Adipocyte (in vitro differentiated cells): ENCODE data around the gene BTRC.

Experiments
- DNase-seq: peaks from one replicate; pipeline ENCODE4 v3.0.0-alpha.2; 2015; ENCODE audit warnings: low read depth
- H3K27me3 ChIP-seq: replicated peaks from 2 replicates; pipeline ENCODE4 v1.7.0; 2013; ENCODE audit warnings: mild to moderate bottlenecking, low read length, moderate library complexity; ENCODE audit not compliant: control insufficient read depth, insufficient read depth
- H3K36me3 ChIP-seq: 2 replicates; pipeline ENCODE4 v1.7.0; 2013; ENCODE audit warnings: low read length, mild to moderate bottlenecking, moderate library complexity; ENCODE audit not compliant: control insufficient read depth, insufficient read depth, severe bottlenecking
- H3K4me1 ChIP-seq: 2 replicates; pipeline ENCODE4 v1.7.0; 2013; ENCODE audit warnings: mild to moderate bottlenecking, low read length, moderate library complexity; ENCODE audit not compliant: control insufficient read depth, insufficient read depth
- H3K4me3 ChIP-seq: 2 replicates; pipeline ENCODE4 v1.7.0; 2013; ENCODE audit warnings: mild to moderate bottlenecking, low read length, moderate library complexity
- H3K9ac ChIP-seq: 2 replicates; pipeline ENCODE4 v1.7.0; 2013; ENCODE audit warnings: mild to moderate bottlenecking, low read length, moderate library complexity
- H3K9me3 ChIP-seq: 2 replicates; pipeline ENCODE4 v1.7.0; 2013; ENCODE audit warnings: mild to moderate bottlenecking, low read length, moderate library complexity; ENCODE audit not compliant: control insufficient read depth

The BTRC gene

DNA sequence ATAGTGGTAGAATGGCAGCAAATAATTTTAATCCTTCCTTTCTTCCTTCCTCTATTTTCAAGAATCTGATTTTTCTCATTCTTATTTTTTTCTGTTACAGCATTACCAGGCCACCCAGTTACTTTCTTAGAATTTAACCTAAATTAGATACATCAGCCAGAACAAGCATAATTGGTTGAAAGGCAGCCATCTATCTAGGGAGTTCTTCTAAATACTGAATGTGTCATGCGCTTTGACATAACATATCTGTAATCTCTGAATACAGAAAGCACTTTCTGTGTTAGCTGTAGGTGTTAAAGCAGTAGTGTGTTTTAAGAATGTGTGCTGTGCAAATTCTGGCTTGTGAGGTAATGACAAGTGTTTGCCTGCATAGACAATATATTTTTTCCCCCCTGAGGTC, 97.3 kb downstream of the BTRC start:
- peaks cover 4% of the 10 kb centered on the region for H3K4me1 ChIP-seq
- no peaks in the 10 kb centered on the region for H3K27me3 ChIP-seq
- H3K9me3 ChIP-seq: no peaks in the 10 kb centered on the region
- H3K9ac ChIP-seq: no peak overlapping the region
- no peak for DNase-seq
- H3K4me3 ChIP-seq: no peak overlapping the region
- no peaks in the 10 kb centered on the region for H3K36me3 ChIP-seq

DNA sequence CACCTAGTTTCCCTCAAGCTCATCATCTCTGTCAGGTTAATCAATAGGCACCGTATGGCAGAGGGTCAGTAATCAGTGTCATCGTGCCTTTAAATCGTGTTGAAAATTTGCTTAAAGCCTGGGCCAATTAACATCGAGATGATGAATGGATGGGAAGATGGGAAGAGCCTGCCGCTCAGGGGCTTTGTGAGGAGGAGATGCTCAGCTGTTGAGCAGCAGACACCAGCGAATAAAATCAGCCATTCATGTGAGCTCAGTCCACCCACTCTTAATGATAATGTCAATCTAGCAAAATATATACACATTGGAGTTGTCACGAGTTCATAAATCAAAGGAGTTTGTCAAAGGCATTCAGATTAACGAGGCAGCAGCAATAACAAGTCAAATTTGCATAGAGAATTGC, 97.7 kb downstream of the BTRC start:
- Histone ChIP-seq H3K9me3 (no peaks in the 10 kb centered on the region), H3K9ac (no peak overlapping the region), H3K27me3 (no peaks in the 10 kb centered on the region), H3K4me1 (peaks cover 4% of the 10 kb centered on the region), H3K36me3 (no peaks in the 10 kb centered on the region), H3K4me3 (no peak overlapping the region)
- DNase-seq: no peak

GRCh38 chr10:101452176-101452575, 98.2 kb downstream of the BTRC start:
- H3K4me3 ChIP-seq: no peak overlapping the region

GRCh38 chr10:101452593-101452992, 98.6 kb downstream of the BTRC start:
- H3K4me1 ChIP-seq: peaks cover 4% of the 10 kb centered on the region
- DNase-seq: no peak
- no peaks in the 10 kb centered on the region for H3K36me3 ChIP-seq
- H3K4me3 ChIP-seq: no peak overlapping the region
- no peaks in the 10 kb centered on the region for H3K9me3 ChIP-seq
- H3K9ac ChIP-seq: no peak overlapping the region
- H3K27me3 ChIP-seq: no peaks in the 10 kb centered on the region

More at GRCh38 chr10:101452176-101452575, 98.2 kb downstream of the BTRC start:
- no peaks in the 10 kb centered on the region for H3K27me3 ChIP-seq
- no peaks in the 10 kb centered on the region for H3K9me3 ChIP-seq
- H3K36me3 ChIP-seq: no peaks in the 10 kb centered on the region
- H3K4me1 ChIP-seq: peaks cover 4% of the 10 kb centered on the region
- no peak overlapping the region for H3K9ac ChIP-seq
- DNase-seq: no peak

DNA sequence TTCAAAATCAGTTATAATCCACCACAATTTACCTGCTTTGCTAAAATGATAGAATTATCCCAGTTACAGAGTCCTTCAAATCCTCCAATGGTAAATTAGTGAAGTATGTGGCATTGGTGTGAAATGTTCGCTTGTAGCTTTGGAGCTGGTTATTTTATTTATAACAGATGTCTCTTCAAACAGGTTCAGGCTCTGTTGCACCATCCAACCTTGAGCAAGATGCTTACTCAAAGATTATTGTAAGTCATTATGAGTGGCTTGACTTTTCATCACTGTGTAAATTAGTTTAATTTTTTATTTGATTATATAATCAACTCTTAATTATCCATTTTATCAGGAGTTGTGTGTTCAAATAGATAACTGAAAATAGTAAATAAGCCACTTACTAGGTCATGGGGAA, 99.4 kb downstream of the BTRC start:
- Histone ChIP-seq H3K4me3 (no peak overlapping the region), H3K9ac (no peak overlapping the region), H3K36me3 (no peaks in the 10 kb centered on the region), H3K27me3 (no peaks in the 10 kb centered on the region), H3K4me1 (peaks cover 4% of the 10 kb centered on the region), H3K9me3 (no peaks in the 10 kb centered on the region)
- peak; percentile 20 for DNase-seq

- Histone ChIP-seq H3K4me3 (no peak overlapping the region), H3K36me3 (no peaks in the 10 kb centered on the region), H3K4me1 (peaks cover 4% of the 10 kb centered on the region), H3K27me3 (no peaks in the 10 kb centered on the region), H3K9me3 (no peaks in the 10 kb centered on the region), H3K9ac (no peak overlapping the region)
- DNase-seq: peak; percentile 6
Measured at GRCh38 chr10:101453791-101454718, 100.1 kb downstream of the BTRC start.

- H3K9ac ChIP-seq: no peak overlapping the region
- H3K36me3 ChIP-seq: no peaks in the 10 kb centered on the region
- H3K27me3 ChIP-seq: no peaks in the 10 kb centered on the region
- H3K4me1 ChIP-seq: peaks cover under 1% of the 10 kb centered on the region
- no peak overlapping the region for H3K4me3 ChIP-seq
- no peak for DNase-seq
- H3K9me3 ChIP-seq: no peaks in the 10 kb centered on the region
Measured at GRCh38 chr10:101458869-101459268, 104.9 kb downstream of the BTRC start.

- no peaks in the 10 kb centered on the region for H3K36me3 ChIP-seq
- no peaks in the 10 kb centered on the region for H3K9me3 ChIP-seq
- peaks cover 9% of the 10 kb centered on the region for H3K4me1 ChIP-seq
- no peaks in the 10 kb centered on the region for H3K27me3 ChIP-seq
- no peak for DNase-seq
- H3K9ac ChIP-seq: no peak overlapping the region
- H3K4me3 ChIP-seq: no peak overlapping the region
Measured at GRCh38 chr10:101464082-101464481, 110.1 kb downstream of the BTRC start.

DNA sequence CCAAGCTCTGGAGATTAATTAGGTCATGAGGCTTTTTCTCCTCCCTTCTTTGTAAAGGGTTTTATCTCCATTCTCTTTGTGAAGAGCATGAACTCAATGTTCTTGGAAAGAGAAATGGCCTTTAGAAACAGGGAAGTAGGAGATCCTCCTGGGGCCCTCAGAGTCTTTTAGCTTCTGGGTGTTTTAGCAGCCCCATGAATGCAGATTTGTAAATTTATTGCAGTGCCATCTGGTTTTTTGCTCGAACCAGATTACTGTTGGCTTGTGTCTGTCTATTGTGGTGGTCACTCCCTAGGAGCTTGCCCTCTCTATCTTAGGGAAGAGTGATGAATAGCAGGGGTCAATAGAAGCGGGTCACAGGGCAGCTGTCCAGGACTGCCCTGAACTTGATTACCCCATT, 110.6 kb downstream of the BTRC start:
- Histone ChIP-seq H3K4me1 (peaks cover 9% of the 10 kb centered on the region), H3K27me3 (no peaks in the 10 kb centered on the region)
- no peak for DNase-seq

DNA sequence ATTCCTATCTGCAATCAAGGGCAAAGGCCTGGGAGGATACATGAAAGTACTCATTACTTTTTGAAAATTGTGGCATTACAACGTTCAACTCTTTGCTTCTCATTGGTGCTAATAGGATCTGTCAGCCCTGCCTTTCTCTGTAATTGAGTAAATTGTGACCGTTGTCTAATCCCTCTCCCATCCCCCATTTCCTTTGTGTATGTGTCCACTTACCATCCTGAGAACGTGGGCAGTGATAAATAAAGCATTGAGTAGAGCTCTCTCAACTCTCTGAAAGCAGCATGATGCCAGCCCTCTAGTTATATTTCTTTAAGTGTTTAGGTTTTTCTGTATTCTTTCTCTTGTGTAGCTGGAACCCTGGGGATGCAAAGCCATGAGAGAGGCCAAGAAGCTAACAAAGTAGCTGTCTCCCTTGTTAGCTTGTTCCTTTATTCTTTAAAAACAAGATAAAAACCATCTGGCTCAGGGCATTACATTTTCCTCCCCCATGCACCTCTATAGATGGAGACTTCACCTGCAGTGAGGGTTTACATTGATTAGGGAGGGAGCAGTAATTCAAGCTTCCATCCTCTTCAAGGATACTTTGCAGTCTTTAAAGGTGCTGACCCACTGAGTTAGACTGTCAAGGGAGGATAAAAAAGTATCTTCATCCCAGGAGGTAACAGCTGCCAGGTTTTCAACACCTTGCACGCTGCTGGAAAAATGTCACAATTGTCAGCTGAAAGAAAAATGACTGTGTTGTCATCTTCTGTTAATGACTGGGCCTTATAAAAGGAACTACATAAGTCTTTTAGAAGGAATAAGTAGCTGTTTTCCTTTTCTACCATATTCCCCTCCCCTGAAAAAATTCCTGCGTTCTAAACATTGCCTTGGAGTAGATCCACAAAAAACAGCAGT, 112.3 kb downstream of the BTRC start:
- DNase-seq: no peak

More for the DNA sequence above, 110.6 kb downstream of the BTRC start:
- Histone ChIP-seq H3K9me3 (no peaks in the 10 kb centered on the region), H3K9ac (no peak overlapping the region), H3K36me3 (no peaks in the 10 kb centered on the region), H3K4me3 (no peak overlapping the region)

DNA sequence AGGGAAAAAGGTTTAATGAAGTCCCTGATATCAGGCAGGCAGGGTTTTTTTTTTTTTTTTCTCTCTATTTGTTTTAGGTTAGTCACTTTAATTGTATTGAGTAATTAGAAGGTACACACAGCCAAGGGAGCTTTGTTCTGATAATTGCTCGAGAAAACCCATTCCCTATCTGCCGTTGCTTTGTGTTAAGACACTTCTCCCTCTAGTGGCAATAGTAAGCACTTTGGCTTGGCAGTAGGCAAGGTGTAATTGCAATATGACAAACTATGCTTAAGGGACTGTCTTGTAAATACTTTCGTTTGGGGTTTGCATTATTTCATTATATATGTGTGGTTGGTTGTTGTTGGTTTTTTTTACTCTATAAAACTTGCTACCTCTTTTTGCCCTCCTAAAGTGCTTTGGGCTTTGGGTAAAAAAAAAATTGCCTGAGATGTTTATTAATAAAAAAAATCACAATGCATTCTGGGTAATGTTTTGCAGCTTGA, 113.4 kb downstream of the BTRC start:
- no peaks in the 10 kb centered on the region for H3K9me3 ChIP-seq
- no peaks in the 10 kb centered on the region for H3K36me3 ChIP-seq
- no peaks in the 10 kb centered on the region for H3K27me3 ChIP-seq
- DNase-seq: peak; percentile 90
- H3K4me3 ChIP-seq: no peak overlapping the region
- peaks cover 9% of the 10 kb centered on the region for H3K4me1 ChIP-seq
- no peak overlapping the region for H3K9ac ChIP-seq

More for the DNA sequence above, 112.3 kb downstream of the BTRC start:
- H3K9ac ChIP-seq: no peak overlapping the region
- no peaks in the 10 kb centered on the region for H3K36me3 ChIP-seq
- H3K9me3 ChIP-seq: no peaks in the 10 kb centered on the region
- no peaks in the 10 kb centered on the region for H3K27me3 ChIP-seq
- peaks cover 9% of the 10 kb centered on the region for H3K4me1 ChIP-seq
- no peak overlapping the region for H3K4me3 ChIP-seq
